Activated CD4-positive, alpha-beta T cell treated with anti-CD3 and anti-CD28 coated beads for 36 hours (primary cell): Measurements from ENCODE around the gene MME. TPM values are rescaled to one million over a fixed set of nuclear protein-coding genes. Genes with fewer than 3 reads are reported as not detected.

ENCODE experiments used
- ATAC-seq: fragments of 200-7000 bp; cut with Tn5 transposase; one replicate; pipeline ENCODE4 v1.10.0; 2021; ENCODE audit warnings: mild to moderate bottlenecking, moderate library complexity
- CTCF ChIA-PET: fragments of 350-600 bp; sonication (Branson Sonifier 250); formaldehyde crosslinking; loops from one replicate; lab custom pipeline; 2021; ENCODE audit warnings: antibody characterized with exemption; lab: Charles Lee
- POLR2A ChIA-PET: fragments of 350-600 bp; sonication (Branson Sonifier 250); formaldehyde crosslinking; loops from one replicate; lab custom pipeline; 2021; ENCODE audit warnings: antibody characterized with exemption, inconsistent platforms; lab: Charles Lee
- DNase-seq: peaks from one replicate; pipeline ENCODE4 v3.0.0-alpha.2; 2020
- H3K27ac Mint-ChIP-seq: one replicate; pipeline ENCODE4 v1.8.0; 2021; ENCODE audit warnings: mixed read lengths
- H3K27me3 Mint-ChIP-seq: one replicate; pipeline ENCODE4 v1.8.0; 2021; ENCODE audit warnings: mixed read lengths
- H3K36me3 Mint-ChIP-seq: one replicate; pipeline ENCODE4 v1.8.0; 2021; ENCODE audit warnings: low read depth, mixed read lengths
- H3K4me1 Mint-ChIP-seq: one replicate; pipeline ENCODE4 v1.8.0; 2021; ENCODE audit warnings: mixed read lengths
- H3K4me3 Mint-ChIP-seq: one replicate; pipeline ENCODE4 v1.8.0; 2021; ENCODE audit warnings: mild to moderate bottlenecking, moderate library complexity, mixed read lengths
- H3K9me3 Mint-ChIP-seq: one replicate; pipeline ENCODE4 v1.8.0; 2021; ENCODE audit warnings: low read depth, mixed read lengths
- intact Hi-C, 2 experiments: fragments of 100-400 bp; cut with DNase I in 1 of 2; cut with micrococcal nuclease in 1 of 2; formaldehyde crosslinking; loops; one replicate each; pipeline versions ENCODE4 v1.14.2 to v1.15.1; 2022 to 2024; cut with DNase I, micrococcal nuclease
- total RNA-seq, 2 experiments: library from RNA; stranded (reverse); gene quantifications; one replicate each; pipeline ENCODE4 v1.2.3, GENCODE V29; 2021

Gene MME
- total RNA-seq, 2 experiments from 2014 or later, result 0.23 TPM; not detected in 1

- no peak for ATAC-seq
- ChIA-PET CTCF (no interaction called here), POLR2A (interaction anchor here (0.7 kb wide), 1 partner anchor 110 kb away, joined by 4 read pairs; no protein-coding TSS in a partner anchor)
- no peak for DNase-seq
- Mint-ChIP-seq H3K27me3 (no peaks in the 10 kb centered on the region), H3K4me1 (no peaks in the 10 kb centered on the region), H3K27ac (no peak overlapping the region), H3K36me3 (no peaks in the 10 kb centered on the region), H3K9me3 (no peaks in the 10 kb centered on the region), H3K4me3 (no peak overlapping the region)
- intact Hi-C loops, result no loop called here
Observed at GRCh38 chr3:155064920-155065319, 15.2 kb upstream of the MME start.

- Mint-ChIP-seq H3K4me3 (no peak overlapping the region), H3K4me1 (no peaks in the 10 kb centered on the region), H3K27me3 (no peaks in the 10 kb centered on the region), H3K27ac (no peak overlapping the region), H3K36me3 (no peaks in the 10 kb centered on the region), H3K9me3 (no peaks in the 10 kb centered on the region)
- intact Hi-C loops, result no loop called here
- DNase-seq (peak; percentile 20), ATAC-seq (peak; percentile 70)
- ChIA-PET POLR2A (no interaction called here), CTCF (interaction anchor here (0.6 kb wide), 1 partner anchor 591 kb away, joined by 4 read pairs; no protein-coding TSS in a partner anchor)
Observed at GRCh38 chr3:155065537-155065936, 14.6 kb upstream of the MME start.

GRCh38 chr3:155069729-155070128, 10.4 kb upstream of the MME start:
- ChIA-PET CTCF (no interaction called here), POLR2A (interaction anchor here (0.6 kb wide), 1 partner anchor 12 kb away, joined by 10 read pairs; no protein-coding TSS in a partner anchor)
- no peak overlapping the region for H3K27ac Mint-ChIP-seq
- H3K4me1 Mint-ChIP-seq, result no peaks in the 10 kb centered on the region
- H3K36me3 Mint-ChIP-seq, result no peaks in the 10 kb centered on the region
- H3K4me3 Mint-ChIP-seq, result no peak overlapping the region
- intact Hi-C loops, result no loop called here
- ATAC-seq, result no peak
- no peaks in the 10 kb centered on the region for H3K9me3 Mint-ChIP-seq
- H3K27me3 Mint-ChIP-seq, result no peaks in the 10 kb centered on the region
- DNase-seq, result no peak

GRCh38 chr3:155070316-155070715, 9.8 kb upstream of the MME start:
- no peaks in the 10 kb centered on the region for H3K9me3 Mint-ChIP-seq
- POLR2A ChIA-PET, result no interaction called here
- H3K36me3 Mint-ChIP-seq, result no peaks in the 10 kb centered on the region
- H3K4me3 Mint-ChIP-seq, result no peak overlapping the region
- ATAC-seq, result no peak
- CTCF ChIA-PET, result no interaction called here
- H3K4me1 Mint-ChIP-seq, result no peaks in the 10 kb centered on the region
- intact Hi-C loops, result no loop called here
- H3K27me3 Mint-ChIP-seq, result no peaks in the 10 kb centered on the region
- DNase-seq, result no peak
- H3K27ac Mint-ChIP-seq, result no peak overlapping the region

GRCh38 chr3:155070932-155071387, 9.2 kb upstream of the MME start:
- Mint-ChIP-seq H3K27ac (no peak overlapping the region), H3K9me3 (no peaks in the 10 kb centered on the region), H3K27me3 (no peaks in the 10 kb centered on the region), H3K4me1 (no peaks in the 10 kb centered on the region), H3K4me3 (no peak overlapping the region), H3K36me3 (no peaks in the 10 kb centered on the region)
- ATAC-seq (no peak), DNase-seq (no peak)
- ChIA-PET CTCF (no interaction called here), POLR2A (no interaction called here)
- intact Hi-C loops, result no loop called here

GRCh38 chr3:155075200-155075599, 4.9 kb upstream of the MME start:
- no peak for ATAC-seq
- peaks cover 17% of the 10 kb centered on the region for H3K27me3 Mint-ChIP-seq
- H3K4me3 Mint-ChIP-seq, result no peak overlapping the region
- no peak for DNase-seq
- peaks cover 7% of the 10 kb centered on the region for H3K4me1 Mint-ChIP-seq
- ChIA-PET POLR2A (no interaction called here), CTCF (interaction anchor here (1.0 kb wide), 1 partner anchor 14 kb away, joined by 4 read pairs; no protein-coding TSS in a partner anchor)
- no peak overlapping the region for H3K27ac Mint-ChIP-seq
- intact Hi-C loops, result no loop called here
- no peaks in the 10 kb centered on the region for H3K36me3 Mint-ChIP-seq
- no peaks in the 10 kb centered on the region for H3K9me3 Mint-ChIP-seq

- peaks cover 29% of the 10 kb centered on the region for H3K27me3 Mint-ChIP-seq
- ChIA-PET CTCF (no interaction called here), POLR2A (no interaction called here)
- H3K27ac Mint-ChIP-seq, result no peak overlapping the region
- no peaks in the 10 kb centered on the region for H3K9me3 Mint-ChIP-seq
- no peaks in the 10 kb centered on the region for H3K36me3 Mint-ChIP-seq
- no peak overlapping the region for H3K4me3 Mint-ChIP-seq
- intact Hi-C loops, result no loop called here
- ATAC-seq (no peak), DNase-seq (no peak)
- H3K4me1 Mint-ChIP-seq, result peaks cover 13% of the 10 kb centered on the region
Observed at GRCh38 chr3:155076888-155077287, 3.2 kb upstream of the MME start.

- DNase-seq (no peak), ATAC-seq (no peak)
- Mint-ChIP-seq H3K9me3 (no peaks in the 10 kb centered on the region), H3K4me1 (peaks cover 13% of the 10 kb centered on the region), H3K27ac (no peak overlapping the region), H3K36me3 (no peaks in the 10 kb centered on the region), H3K27me3 (peaks cover 30% of the 10 kb centered on the region), H3K4me3 (peak overlapping the region; percentile 2)
- ChIA-PET POLR2A (no interaction called here), CTCF (interaction anchor here (0.6 kb wide), 1 partner anchor 316 kb away, joined by 3 read pairs; no protein-coding TSS in a partner anchor)
- intact Hi-C loops, result no loop called here
Observed at GRCh38 chr3:155078711-155079467, 1.2 kb upstream of the MME start.

- DNase-seq (no peak), ATAC-seq (peak; percentile 16)
- H3K36me3 Mint-ChIP-seq, result no peaks in the 10 kb centered on the region
- H3K9me3 Mint-ChIP-seq, result no peaks in the 10 kb centered on the region
- H3K4me1 Mint-ChIP-seq, result peaks cover 13% of the 10 kb centered on the region
- intact Hi-C loops, result no loop called here
- ChIA-PET CTCF (no interaction called here), POLR2A (no interaction called here)
- H3K4me3 Mint-ChIP-seq, result no peak overlapping the region
- peaks cover 30% of the 10 kb centered on the region for H3K27me3 Mint-ChIP-seq
- no peak overlapping the region for H3K27ac Mint-ChIP-seq
Observed at GRCh38 chr3:155079468-155079745, 712 bp upstream of the MME start.

GRCh38 chr3:155080692-155081091, 573 bp downstream of the MME start:
- intact Hi-C loops, result no loop called here
- Mint-ChIP-seq H3K27ac (no peak overlapping the region), H3K36me3 (no peaks in the 10 kb centered on the region), H3K9me3 (no peaks in the 10 kb centered on the region), H3K4me1 (peaks cover 13% of the 10 kb centered on the region), H3K4me3 (peak overlapping the region; percentile 19), H3K27me3 (peaks cover 32% of the 10 kb centered on the region)
- ATAC-seq (no peak), DNase-seq (no peak)
- ChIA-PET CTCF (interaction anchor here (0.9 kb wide), 1 partner anchor 63 kb away, joined by 3 read pairs; no protein-coding TSS in a partner anchor), POLR2A (no interaction called here)

- Mint-ChIP-seq H3K9me3 (no peaks in the 10 kb centered on the region), H3K36me3 (no peaks in the 10 kb centered on the region), H3K27ac (no peak overlapping the region), H3K4me3 (no peak overlapping the region), H3K27me3 (peaks cover 36% of the 10 kb centered on the region), H3K4me1 (peaks cover 13% of the 10 kb centered on the region)
- ChIA-PET POLR2A (no interaction called here), CTCF (no interaction called here)
- DNase-seq (no peak), ATAC-seq (no peak)
- intact Hi-C loops, result no loop called here
Observed at GRCh38 chr3:155083313-155083905, 3.3 kb downstream of the MME start.

GRCh38 chr3:155084567-155084966, 4.4 kb downstream of the MME start:
- POLR2A ChIA-PET, result no interaction called here
- H3K4me1 Mint-ChIP-seq, result peaks cover 8% of the 10 kb centered on the region
- DNase-seq (no peak), ATAC-seq (no peak)
- H3K27ac Mint-ChIP-seq, result no peak overlapping the region
- peaks cover 28% of the 10 kb centered on the region for H3K27me3 Mint-ChIP-seq
- CTCF ChIA-PET, result no interaction called here
- H3K4me3 Mint-ChIP-seq, result no peak overlapping the region
- H3K36me3 Mint-ChIP-seq, result no peaks in the 10 kb centered on the region
- no peaks in the 10 kb centered on the region for H3K9me3 Mint-ChIP-seq
- intact Hi-C loops, result no loop called here
